Heart right ventricle (tissue), 16 donors: Measurements from ENCODE around the gene OSBPL3. TPM values are rescaled to one million over a fixed set of nuclear protein-coding genes. Genes with fewer than 3 reads are reported as not detected.

Experiments used
- ATAC-seq, 8 donors: fragments of 200-7000 bp; cut with Tn5 transposase; one replicate each; pipeline ENCODE4 v1.9.1; 2020; ENCODE audit warnings: mild to moderate bottlenecking in 8 of 8, moderate library complexity in 8 of 8, moderate number of reproducible peaks in 1 of 8
- DNase-seq, 2 donors: peaks; one replicate each; pipeline ENCODE4 v3.0.0-alpha.2; 2020
- H3K27ac ChIP-seq, 10 donors: fragments of 200-600 bp; sonication (generic) in 2 of 10; one replicate each; pipeline versions ENCODE4 v1.5.0 to v1.8.0; 2020 to 2022; ENCODE audit warnings: mild to moderate bottlenecking in 3 of 10
- H3K27me3 ChIP-seq, 7 donors: fragments of 200-600 bp; one replicate each; pipeline ENCODE4 v1.8.0; 2021 to 2022; ENCODE audit warnings: mild to moderate bottlenecking in 2 of 7
- H3K36me3 ChIP-seq, 9 donors: fragments of 200-600 bp; sonication (generic) in 1 of 9; one replicate each; pipeline versions ENCODE4 v1.5.0 to v1.8.0; 2020 to 2022; ENCODE audit warnings: mild to moderate bottlenecking in 2 of 9
- H3K4me1 ChIP-seq, 9 donors: fragments of 200-600 bp; sonication (generic) in 1 of 9; one replicate each; pipeline versions ENCODE4 v1.5.0 to v1.8.0; 2020 to 2022; ENCODE audit warnings: mild to moderate bottlenecking in 4 of 9
- H3K4me3 ChIP-seq, 10 donors: fragments of 200-600 bp; sonication (generic) in 2 of 10; one replicate each; pipeline versions ENCODE4 v1.5.0 to v1.8.0; 2020 to 2022; ENCODE audit warnings: mild to moderate bottlenecking in 7 of 10, moderate library complexity in 2 of 10
- H3K9me3 ChIP-seq, 11 donors: fragments of 200-600 bp in 10 of 11; sonication (generic) in 2 of 11; one replicate each; pipeline versions ENCODE4 v1.5.0 to v1.8.0; 2013 to 2022; ENCODE audit warnings: mild to moderate bottlenecking in 2 of 11, control low read depth in 1 of 11, moderate library complexity in 1 of 11
- WGBS, 2 donors: extraction: QIAGEN DNeasy Blood & Tissue Kit; methylation state at CpG; one replicate each; pipeline ENCODE4 v1.1.7; 2013; ENCODE audit warnings: inconsistent platforms in 1 of 2; 5-methylcytosine and 5-hydroxymethylcytosine counted together
- intact Hi-C, 10 donors: fragments of 100-400 bp; cut with DNase I; formaldehyde crosslinking; loops; one replicate each; pipeline versions ENCODE4 v1.11.1 to v1.14.2; 2022
- polyA plus RNA-seq, 2 donors: library from polyadenylated mRNA; stranded (reverse); fragments of 200-250 nt; gene quantifications; one replicate each; pipeline ENCODE4 v1.2.3, GENCODE V29; 2013
- total RNA-seq, 10 donors: library from RNA; stranded (reverse); fragmentation: NEBNext Ultra II Directional in 3 of 10; extraction: Animal tissue kit (Norgen Biotek cat#: 25700) in 3 of 10; gene quantifications; one replicate each; pipeline versions ENCODE4 v1.2.1 to v1.2.4, GENCODE V29; 2021 to 2023
- TF ChIP-seq, protein P1 (sequence below), 9 donors: fragments of 200-600 bp; sonication (generic) in 2 of 9; IDR thresholded peaks; one replicate each; pipeline versions ENCODE4 v1.5.0 to v1.8.0; 2021 to 2022; ENCODE audit warnings: antibody characterized with exemption in 9 of 9, mild to moderate bottlenecking in 5 of 9, moderate library complexity in 1 of 9
- donor health status: Arrhythmogenic right ventricular cardiomyopathy.
- donor health status: ischemic (EF 13 %, LVEDD 7.1; RV severe dilation, severe dysfunction).
- donor health status: healthy with polysubstance abuse.
- donor health status: DM: no; HTN: yes; CAD: no.
- donor health status: DM: no; HTN: no; CAD: no.
- donor health status: ischemic (EF 25% LVEDD 6.9; RV normal size, moderate dysfunction).
- donor health status: ischemic (EF 25% LVEDD 5.7; RV mildly dilated, moderate dysfunction).
- donor health status: healthy.
- donor health status: DM: yes; HTN: yes; CAD: no.
- donor health status: Ischemic cardiomyopathy.
- donor health status: ischemic (EF 35%, LVEDD 5.7; RV mildly dilated, moderate dysfunction).
- donor health status: nonischemic (EF 11% LVEDD 7.7; RV severe dilation, severe dysfunction).
- donor health status: DM: yes; HTN: yes; CAD: no.
- donor health status: PGD.
- donor health status: ischemic (EF 29% LVEDD 5.4; RV normal size, mild dysfunction).
- donor health status: nonischemic (EF 23%, LVEDD 6.1; RV moderate dilation, normal function).

OSBPL3 gene
- total and polyA plus RNA-seq, 12 donors: 1.2 to 10.6 (median 3.5) TPM

DNA sequence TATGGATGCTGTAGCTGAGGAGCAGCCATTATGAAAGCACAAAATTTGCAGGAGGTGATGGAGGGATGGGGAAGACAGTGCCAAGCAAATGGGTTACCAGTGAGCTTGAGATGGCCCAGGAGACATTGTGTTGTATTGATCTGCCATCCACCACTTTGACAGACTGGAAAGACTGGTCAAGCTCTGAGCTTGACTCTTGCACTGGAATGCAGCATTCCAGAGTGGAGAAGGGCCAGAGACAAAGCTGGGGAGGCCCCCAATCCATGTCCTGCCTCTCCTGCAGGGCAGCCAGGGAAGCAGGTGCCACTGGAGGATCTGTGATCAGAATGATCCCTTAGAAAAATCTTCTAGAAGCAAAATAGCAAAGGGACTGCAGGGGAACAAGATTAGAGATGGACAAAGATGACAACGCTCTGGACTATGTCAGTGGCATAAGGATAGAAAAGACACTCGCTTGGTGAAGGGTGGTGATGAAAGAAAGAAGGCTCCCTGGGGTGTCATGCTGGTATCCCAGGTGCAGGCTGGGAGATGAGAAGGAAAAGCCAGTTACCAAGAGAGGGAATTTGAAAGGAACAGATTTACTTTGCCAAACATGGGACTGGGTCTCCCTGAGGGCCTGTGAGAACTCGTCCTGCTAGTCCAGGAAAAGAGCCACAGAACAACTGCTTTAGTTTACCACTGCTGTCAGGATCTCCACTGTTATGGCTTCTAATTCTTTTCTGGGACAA is 227.7 kb downstream of the OSBPL3 start:
- 73 to 80% methylated on average over 3 of the region's 3 CpGs for WGBS, 2 donors
- ATAC-seq (no peak), DNase-seq (no peak)
- H3K4me1 ChIP-seq: peaks cover 0 to 18% (median 0%) of the 10 kb centered on the region in 9 donors
- H3K9me3 ChIP-seq: no peaks in the 10 kb centered on the region
- intact Hi-C loops: no loop called here
- TF ChIP-seq, protein P1, sequence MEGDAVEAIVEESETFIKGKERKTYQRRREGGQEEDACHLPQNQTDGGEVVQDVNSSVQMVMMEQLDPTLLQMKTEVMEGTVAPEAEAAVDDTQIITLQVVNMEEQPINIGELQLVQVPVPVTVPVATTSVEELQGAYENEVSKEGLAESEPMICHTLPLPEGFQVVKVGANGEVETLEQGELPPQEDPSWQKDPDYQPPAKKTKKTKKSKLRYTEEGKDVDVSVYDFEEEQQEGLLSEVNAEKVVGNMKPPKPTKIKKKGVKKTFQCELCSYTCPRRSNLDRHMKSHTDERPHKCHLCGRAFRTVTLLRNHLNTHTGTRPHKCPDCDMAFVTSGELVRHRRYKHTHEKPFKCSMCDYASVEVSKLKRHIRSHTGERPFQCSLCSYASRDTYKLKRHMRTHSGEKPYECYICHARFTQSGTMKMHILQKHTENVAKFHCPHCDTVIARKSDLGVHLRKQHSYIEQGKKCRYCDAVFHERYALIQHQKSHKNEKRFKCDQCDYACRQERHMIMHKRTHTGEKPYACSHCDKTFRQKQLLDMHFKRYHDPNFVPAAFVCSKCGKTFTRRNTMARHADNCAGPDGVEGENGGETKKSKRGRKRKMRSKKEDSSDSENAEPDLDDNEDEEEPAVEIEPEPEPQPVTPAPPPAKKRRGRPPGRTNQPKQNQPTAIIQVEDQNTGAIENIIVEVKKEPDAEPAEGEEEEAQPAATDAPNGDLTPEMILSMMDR (IDR thresholded peaks at IDR 0.05): no peak
- H3K4me3 ChIP-seq: no peak overlapping the region
- peaks cover 0 to 12% (median 0%) of the 10 kb centered on the region in 7 donors for H3K27me3 ChIP-seq
- no peak overlapping the region for H3K27ac ChIP-seq
- peaks cover 0 to 3% (median 0%) of the 10 kb centered on the region in 9 donors for H3K36me3 ChIP-seq

DNA sequence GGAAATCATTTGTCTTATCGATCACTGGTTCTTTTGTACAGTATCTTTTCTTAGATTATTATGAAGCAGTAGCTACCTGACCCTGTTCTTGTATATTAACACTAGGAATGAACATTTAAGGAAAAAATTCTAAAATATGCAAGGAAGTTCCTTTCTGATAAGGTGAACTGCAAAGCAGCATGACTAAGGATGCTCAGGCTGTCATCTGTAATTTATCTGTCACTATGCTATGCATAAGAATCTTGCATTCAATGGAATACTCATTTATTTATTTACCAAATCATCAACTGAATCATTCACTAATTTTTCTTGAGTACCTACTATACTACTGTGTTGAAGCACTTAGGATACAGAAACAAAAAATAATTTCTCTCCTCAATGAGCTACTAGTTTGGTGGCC is 228.5 kb downstream of the OSBPL3 start:
- DNase-seq (no peak), ATAC-seq (no peak)
- peaks cover 0 to 16% (median 0%) of the 10 kb centered on the region in 9 donors for H3K4me1 ChIP-seq
- WGBS, 2 donors: 79% methylated on average over 1 of the region's 1 CpG
- no peak overlapping the region for H3K27ac ChIP-seq
- no peaks in the 10 kb centered on the region for H3K9me3 ChIP-seq
- intact Hi-C loops: no loop called here
- peaks cover 0 to 3% (median 0%) of the 10 kb centered on the region in 9 donors for H3K36me3 ChIP-seq
- H3K27me3 ChIP-seq: peaks cover 0 to 5% (median 0%) of the 10 kb centered on the region in 7 donors
- TF ChIP-seq, protein P1 (IDR thresholded peaks at IDR 0.05): no peak
- no peak overlapping the region for H3K4me3 ChIP-seq

GRCh38 chr7:24750441-24751055 is 229.4 kb downstream of the OSBPL3 start:
- Histone ChIP-seq H3K27ac (no peak overlapping the region), H3K9me3 (no peaks in the 10 kb centered on the region), H3K27me3 (no peaks in the 10 kb centered on the region), H3K4me3 (no peak overlapping the region), H3K4me1 (peaks cover 0 to 6% (median 0%) of the 10 kb centered on the region in 9 donors), H3K36me3 (peaks cover 0 to 3% (median 0%) of the 10 kb centered on the region in 9 donors)
- no peak for ATAC-seq
- intact Hi-C loops: no loop called here
- no peak for DNase-seq
- 91 to 93% methylated on average over 3 of the region's 3 CpGs for WGBS, 2 donors
- TF ChIP-seq, protein P1 (IDR thresholded peaks at IDR 0.05): no peak

- intact Hi-C loops: no loop called here
- Histone ChIP-seq H3K4me3 (no peak overlapping the region), H3K36me3 (peaks cover 0 to 3% (median 0%) of the 10 kb centered on the region in 9 donors), H3K4me1 (no peaks in the 10 kb centered on the region), H3K27ac (no peak overlapping the region), H3K27me3 (no peaks in the 10 kb centered on the region), H3K9me3 (no peaks in the 10 kb centered on the region)
- DNase-seq (no peak), ATAC-seq (no peak)
- TF ChIP-seq, protein P1 (IDR thresholded peaks at IDR 0.05): no peak
- WGBS, 2 donors: 67 to 97% methylated on average over 2 of the region's 2 CpGs
Measured at GRCh38 chr7:24748521-24748920, 231.5 kb downstream of the OSBPL3 start.

Other genes starting within 250 kb of the OSBPL3 start
- 10 to 100 TPM in 1 of 10 donors, 1 to 10 TPM in 9; 3.3 to 11.9 (median 6.0) TPM for gene GSDME, start 222.7 kb downstream of the OSBPL3 start, total RNA-seq
- gene GSDME, start 222.7 kb downstream of the OSBPL3 start, polyA plus RNA-seq: 1 to 10 TPM; 2.8 to 5.6 TPM
- 100 to 1,000 TPM; 440 to 896 (median 676) TPM for gene CYCS, start 145.1 kb upstream of the OSBPL3 start, total RNA-seq
- gene CYCS, start 145.1 kb upstream of the OSBPL3 start, polyA plus RNA-seq: 100 to 1,000 TPM; 315 to 417 TPM
- not detected for gene NPVF, start 248.3 kb upstream of the OSBPL3 start, total RNA-seq
- not detected for gene NPVF, start 248.3 kb upstream of the OSBPL3 start, polyA plus RNA-seq